Choroid plexus epithelial cell (primary cell): ENCODE results near the gene FSTL4.

Experiments used
- DNase-seq: peaks from one replicate; pipeline ENCODE4 v3.0.0-alpha.2; 2010; ENCODE audit warnings: low read depth
- H3K4me3 ChIP-seq: 2 replicates; pipeline ENCODE4 v1.5.1; 2011; ENCODE audit warnings: low read depth, mild to moderate bottlenecking, control low read depth, low read length, moderate library complexity
- CTCF ChIP-seq: conservative IDR thresholded peaks from 2 replicates; pipeline ENCODE4 v1.5.1; 2011; ENCODE audit warnings: low read depth, mild to moderate bottlenecking, control low read depth, inconsistent platforms, low read length, moderate library complexity

Gene FSTL4

GRCh38 chr5:133457439-133458355 lies 154.6 kb downstream of the FSTL4 start:
- H3K4me3 ChIP-seq: no peak overlapping the region
- no peak for DNase-seq
- TF ChIP-seq CTCF: no peak

GRCh38 chr5:133456933-133457402 lies 155.4 kb downstream of the FSTL4 start:
- peak; percentile 57 for DNase-seq
- H3K4me3 ChIP-seq: no peak overlapping the region
- no peak for TF ChIP-seq CTCF

GRCh38 chr5:133455676-133456075 lies 156.7 kb downstream of the FSTL4 start:
- DNase-seq: no peak
- no peak for TF ChIP-seq CTCF
- no peak overlapping the region for H3K4me3 ChIP-seq

GRCh38 chr5:133454442-133454841 lies 157.9 kb downstream of the FSTL4 start:
- DNase-seq: no peak
- no peak overlapping the region for H3K4me3 ChIP-seq
- TF ChIP-seq CTCF: no peak

- no peak for DNase-seq
- no peak overlapping the region for H3K4me3 ChIP-seq
- TF ChIP-seq CTCF: no peak
Measured at GRCh38 chr5:133453831-133454230, 158.5 kb downstream of the FSTL4 start.

- no peak for DNase-seq
Measured at GRCh38 chr5:133453084-133453780, 159.1 kb downstream of the FSTL4 start.

More at GRCh38 chr5:133453084-133453780, 159.1 kb downstream of the FSTL4 start:
- no peak overlapping the region for H3K4me3 ChIP-seq
- no peak for TF ChIP-seq CTCF
